Stimulated activated CD8-positive, alpha-beta memory T cell treated with anti-CD3 and anti-CD28 coated beads, Interleukin-4, amount 100 ng/mL, for 48 hours (primary cell): ENCODE data around the gene CD6.
"Not testable (repeated sequence)": the region's sequence is repeated elsewhere in the genome, so short reads cannot be mapped to it uniquely, and the experiment has no call there.

Experiments used
- DNase-seq: peaks from one replicate; pipeline ENCODE4 v3.0.0-alpha.2; 2020

Gene CD6

DNA sequence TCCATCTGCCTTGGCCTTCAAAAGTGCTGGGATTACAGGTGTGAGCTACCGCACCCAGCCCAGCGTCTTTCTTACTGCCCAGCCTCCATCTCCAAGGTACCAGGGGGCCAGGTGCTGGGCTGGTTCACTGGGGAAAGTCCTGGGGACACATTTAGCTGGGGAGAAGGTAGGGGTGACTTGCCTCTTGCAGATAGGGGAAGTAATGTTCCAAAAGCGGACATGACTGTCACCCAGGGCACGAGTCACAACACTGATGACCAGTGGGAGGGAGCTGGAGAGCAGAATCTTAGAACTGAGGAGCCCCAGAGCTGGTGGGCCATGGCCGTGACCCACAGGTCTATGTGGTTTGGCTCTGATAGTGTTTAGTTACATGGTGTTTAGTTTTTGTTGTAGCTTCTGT is 17.1 kb upstream of the CD6 start:
- DNase-seq, result no peak

DNA sequence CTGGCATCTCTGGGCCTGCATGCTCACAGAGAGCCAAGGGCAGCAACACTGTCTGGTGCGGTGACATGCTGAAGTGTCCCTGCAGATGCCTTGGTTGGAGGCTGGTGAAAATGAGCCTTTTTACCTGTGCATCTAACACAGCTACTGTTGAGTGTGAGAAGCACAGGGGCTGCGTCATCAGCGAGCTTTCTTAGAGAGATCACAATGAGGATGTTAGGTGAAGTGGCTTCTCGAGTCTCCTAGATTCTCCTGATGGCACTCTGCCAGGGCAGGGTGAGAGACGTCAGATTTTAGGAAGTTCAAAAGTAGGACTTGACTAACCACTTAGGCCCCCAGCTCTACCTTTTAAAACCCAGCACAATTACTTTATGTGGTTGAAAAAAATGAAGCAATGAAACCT is 15.9 kb upstream of the CD6 start:
- no peak for DNase-seq

DNA sequence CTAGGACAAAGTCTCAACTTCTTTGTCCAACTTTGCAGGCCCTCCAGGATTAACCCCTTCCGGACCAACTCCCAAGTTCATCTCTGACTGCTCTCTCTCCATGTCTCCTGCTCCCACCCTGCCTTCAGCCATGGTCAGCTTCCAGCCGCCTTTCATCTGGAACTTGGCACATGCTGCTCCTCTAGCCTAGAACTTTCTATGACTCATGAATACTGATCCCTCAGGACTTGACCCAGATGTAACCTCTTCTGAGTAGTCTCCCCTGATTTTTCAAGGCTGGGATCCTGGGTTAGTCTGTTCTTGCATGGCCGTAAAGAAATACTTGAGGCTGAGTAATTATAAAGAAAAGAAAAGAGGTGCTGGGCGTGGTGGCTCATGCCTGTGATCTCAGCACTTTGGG is 14.3 kb upstream of the CD6 start:
- no peak for DNase-seq

DNA sequence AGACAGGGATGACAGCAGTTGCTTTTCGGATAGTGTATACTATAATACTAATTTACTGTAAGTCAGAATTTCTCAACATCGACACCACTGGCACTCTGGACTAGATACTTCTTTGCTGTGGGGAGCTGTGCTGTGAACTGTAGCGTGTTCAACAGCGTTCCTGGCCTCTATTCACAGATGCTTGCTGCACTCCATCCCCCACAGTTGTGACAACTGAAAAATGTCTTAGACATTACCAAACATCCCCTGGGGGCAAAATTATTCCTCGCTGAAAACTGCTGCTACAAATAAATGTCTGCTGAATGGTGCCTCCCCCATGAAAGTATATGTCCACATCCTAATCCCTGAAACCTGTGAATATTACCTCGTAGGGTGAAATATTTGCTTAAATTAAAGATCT is 12.0 kb upstream of the CD6 start:
- no peak for DNase-seq

DNA sequence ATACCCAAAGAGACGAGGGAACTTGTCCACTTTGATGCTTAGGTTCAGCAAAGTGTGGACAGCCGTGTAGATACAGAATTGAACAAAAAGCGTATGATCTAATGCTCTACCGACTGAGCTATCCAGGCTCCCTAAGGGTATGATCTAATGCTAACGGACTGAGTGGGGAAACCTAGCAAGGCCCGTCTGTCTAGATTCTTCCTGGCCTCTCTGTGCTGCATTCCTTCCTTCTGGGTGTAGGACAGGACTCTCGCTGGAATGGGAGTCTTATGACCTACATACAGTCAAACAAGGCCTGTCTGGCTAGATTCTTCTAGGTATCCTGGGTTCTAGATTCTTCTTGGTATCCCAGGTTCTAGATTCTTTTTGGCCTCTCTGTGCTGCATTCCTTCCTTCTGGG is 11.1 kb upstream of the CD6 start:
- DNase-seq, result no peak

DNA sequence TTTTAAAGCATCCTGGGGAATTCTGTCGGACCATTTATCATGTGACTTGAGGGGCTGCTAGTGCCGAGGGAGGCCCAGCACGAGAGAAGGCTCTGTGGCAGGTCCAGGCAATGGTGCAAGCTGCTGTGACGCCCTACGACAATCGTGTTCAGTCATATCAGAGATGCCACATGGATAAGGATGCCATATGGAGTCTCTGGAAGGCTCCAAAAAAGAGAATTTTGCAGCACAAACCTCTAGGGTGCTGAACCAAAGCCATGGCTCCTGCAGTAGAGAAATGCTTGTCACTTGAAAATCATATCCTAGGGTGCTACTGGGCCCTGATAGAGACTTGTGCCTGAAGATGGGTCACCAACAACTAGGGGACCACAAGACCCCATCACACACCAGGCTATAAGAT is 6.7 kb upstream of the CD6 start:
- no peak for DNase-seq

DNA sequence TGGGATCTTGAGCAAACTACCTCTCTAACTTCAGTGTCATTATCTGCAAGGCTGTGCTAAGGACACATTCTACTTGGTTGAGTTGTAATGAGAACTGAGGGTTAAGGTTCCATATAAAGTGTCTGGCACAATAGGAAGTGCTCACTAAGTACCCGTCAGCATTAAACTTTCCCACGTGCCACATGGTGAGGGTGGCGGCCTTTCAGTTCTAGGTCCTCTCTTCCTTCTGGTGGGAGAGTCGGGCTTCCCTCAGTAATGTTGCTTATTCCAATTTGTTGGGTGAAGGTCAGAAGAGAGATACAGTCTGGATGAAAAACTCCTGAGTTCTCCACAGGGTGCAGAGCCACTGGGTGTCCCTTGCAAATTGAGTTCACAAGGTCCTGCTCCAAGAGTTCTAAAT is 4.6 kb upstream of the CD6 start:
- no peak for DNase-seq

DNA sequence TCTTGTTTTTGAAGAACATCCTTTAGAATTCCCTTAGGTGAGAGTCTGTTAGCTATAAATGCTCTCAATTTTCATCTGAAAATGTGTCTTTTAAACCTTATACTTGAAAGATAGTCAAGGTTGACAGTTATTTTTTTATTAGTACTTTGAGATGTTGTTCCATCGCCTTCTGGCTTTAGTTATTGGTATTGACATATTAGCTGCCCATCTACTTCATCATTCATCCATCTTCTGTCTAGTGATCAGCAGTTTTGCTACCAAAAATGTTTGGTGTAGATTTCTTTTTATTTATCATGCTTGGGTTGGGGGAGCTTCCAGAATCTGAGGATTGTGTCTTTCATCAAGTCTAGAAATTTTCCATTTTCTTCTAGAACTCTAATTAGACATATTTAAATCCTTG is 3.3 kb upstream of the CD6 start:
- DNase-seq, result no peak

DNA sequence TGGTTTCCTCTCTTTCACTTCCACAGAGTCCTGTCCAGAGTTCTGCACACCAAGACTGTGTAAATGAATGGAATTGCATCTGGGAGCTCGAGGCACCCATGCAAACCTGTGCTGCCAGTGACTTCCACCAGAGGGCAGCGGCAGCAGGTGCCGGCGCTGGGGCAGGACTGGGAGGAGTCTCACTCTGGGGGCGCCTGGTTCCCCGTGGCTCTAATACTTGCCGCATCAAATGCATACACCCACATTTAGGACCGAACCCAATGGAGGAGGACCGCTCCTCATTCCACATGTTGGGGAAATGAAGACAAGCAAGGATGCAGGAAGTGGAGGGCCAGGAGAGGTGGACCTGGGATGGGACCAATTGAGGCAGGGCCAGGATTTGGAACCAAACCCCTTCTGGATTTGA is 1.1 kb upstream of the CD6 start:
- DNase-seq, result peak; percentile 89

DNA sequence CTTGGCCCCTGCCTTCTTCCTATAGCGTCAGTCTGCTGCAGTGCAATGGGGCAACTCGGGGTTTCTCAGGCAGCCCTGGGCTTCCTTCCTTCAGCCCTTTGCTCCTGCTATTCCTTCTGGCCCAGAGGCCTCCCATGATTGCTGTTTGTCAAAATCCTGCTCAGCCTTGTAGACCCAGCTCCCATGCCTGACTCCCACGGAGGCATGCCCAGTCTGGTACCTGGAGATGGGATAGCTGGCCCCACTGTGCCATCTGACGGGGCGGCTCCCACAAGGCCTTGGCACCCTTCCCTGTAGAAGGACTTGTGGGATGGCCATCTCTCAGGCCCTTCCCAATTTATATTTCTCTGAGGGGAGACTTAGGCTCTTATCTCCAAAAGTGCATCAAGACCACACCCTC is 590 bp upstream of the CD6 start:
- DNase-seq, result no peak

DNA sequence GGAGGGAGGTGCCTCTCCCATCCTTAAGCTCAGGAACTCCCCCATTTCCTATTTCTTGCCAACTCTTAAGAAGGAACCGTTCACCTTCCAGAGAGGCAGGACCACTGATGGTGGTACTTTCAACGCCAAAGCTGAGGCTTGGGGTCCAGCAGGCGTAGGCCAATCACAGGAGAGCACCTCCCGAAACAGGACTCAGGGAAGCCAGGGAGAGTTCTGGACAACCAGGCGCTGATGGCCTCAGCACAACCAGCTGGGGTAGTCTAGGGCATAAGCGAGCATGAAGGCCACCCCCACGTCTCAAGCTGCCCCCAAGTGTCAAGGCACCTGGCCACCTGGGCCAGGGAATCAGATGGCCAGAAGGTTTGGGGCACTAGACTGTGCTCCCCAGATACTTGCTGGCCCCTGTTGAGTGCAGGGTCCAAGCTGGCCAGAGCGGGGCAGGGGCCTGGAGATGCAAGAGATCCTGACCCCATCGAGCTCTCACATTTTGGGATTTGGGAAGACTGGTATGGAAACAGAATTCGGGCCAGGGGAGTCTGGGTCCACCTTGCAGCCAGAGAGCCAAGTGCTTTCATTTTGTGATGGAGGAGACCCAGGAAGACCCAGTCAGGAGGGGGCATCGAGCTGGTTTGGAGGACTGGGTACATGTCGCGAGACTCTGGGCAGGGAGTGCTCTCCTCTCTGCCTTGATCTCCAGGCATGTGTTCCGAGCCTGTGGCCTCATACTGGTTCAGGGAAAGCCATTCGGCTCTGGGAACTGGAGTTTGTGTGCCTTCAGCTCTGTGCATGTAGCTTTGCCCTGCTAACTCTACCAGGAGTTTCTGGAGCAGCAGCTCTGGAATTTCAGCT is 926 bp downstream of the CD6 start:
- DNase-seq, result no peak

DNA sequence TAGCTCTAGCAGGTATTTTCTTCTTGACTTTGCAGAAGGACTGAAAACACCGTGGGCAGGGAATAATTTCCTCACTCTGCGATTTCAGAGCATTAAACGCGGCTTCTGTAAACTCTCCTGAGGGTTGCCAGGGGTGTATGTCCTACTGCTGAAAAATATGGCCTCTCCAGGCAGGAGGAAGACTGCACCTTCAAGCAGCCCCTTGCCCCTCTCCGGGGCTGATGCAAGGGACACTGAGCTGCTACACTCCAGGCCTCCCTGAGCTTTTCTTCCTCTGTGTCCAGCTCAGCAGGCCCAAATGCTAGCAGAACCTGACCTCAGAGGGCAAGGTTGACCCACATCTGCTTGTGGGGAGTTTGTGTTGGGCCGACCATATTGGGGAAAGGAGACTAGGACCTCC is 2.2 kb downstream of the CD6 start:
- no peak for DNase-seq

DNA sequence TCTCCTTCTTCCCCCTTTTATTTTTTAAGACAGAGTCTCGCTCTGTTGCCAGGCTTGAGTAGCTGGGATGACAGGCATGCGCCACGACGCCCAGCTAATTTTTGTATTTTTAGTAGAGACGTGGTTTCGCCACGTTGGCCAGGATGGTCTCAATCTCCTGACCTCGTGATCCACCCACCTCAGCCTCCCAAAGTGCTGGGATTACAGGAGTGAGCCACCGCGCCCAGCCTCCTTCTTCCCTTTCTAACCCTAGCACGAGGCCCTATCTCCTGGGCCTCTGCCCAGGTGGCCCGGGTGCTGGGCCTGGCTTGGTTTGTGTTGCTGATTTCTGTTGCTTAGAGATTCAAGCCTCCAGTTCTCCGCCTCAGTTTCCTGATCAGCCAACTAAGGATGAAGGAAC is 2.8 kb downstream of the CD6 start:
- not testable (repeated sequence) for DNase-seq

DNA sequence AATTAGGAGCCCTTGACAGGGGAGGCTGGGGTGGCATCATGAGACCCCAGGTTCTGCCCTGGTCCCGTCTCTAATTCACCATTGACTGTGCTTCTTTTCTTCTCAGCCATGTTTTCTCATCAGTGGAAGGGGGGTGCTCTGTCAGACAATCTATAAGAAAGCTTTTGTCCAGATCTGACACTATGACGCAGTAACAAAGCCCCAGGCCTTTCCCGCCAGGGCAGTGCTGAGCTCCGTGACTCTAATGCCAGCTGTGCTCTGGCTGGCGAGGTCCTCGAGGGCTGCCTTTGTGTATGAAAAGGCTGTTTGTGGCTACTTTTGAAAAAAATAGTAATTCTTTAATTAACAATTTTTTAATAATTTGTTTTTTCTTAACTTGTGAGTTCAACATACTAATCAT is 3.2 kb downstream of the CD6 start:
- no peak for DNase-seq

DNA sequence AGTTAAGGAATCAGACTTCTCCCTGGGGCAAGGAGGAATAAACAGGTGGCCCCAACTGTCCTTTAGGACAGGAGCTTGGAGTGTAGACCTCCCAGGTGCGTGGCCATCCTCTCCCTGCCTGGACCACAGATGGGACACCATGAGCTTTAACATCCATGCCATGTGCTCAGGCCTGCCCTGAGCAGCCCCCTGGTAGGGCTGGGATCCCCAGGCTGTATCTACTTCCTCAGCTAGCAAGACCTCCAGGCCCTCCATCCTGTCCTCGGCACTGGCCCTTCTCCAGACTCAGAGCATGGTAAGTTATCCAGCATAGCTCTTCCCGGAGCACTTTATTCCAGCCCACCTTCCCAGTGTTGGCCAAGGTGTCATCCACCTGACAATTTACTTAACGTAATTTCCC is 5.7 kb downstream of the CD6 start:
- DNase-seq, result no peak

DNA sequence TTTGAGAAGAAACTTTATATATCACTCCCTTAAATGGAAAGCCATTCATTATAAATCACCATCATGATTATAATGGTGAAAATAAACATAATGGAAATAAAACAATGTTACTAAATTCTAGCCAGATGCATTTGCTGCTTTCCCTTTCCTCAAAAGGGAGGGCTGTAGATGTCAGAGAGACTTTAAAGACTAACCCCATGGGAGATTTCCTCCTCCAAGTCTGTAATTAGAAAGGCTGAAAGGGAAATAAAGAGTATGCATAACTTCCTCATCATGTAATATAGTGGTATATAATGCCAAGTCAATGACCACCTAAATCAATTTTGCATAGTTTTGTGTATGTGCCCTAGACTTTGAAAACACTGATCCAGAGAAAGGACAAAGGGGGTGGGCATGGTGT is 6.4 kb downstream of the CD6 start:
- no peak for DNase-seq

DNA sequence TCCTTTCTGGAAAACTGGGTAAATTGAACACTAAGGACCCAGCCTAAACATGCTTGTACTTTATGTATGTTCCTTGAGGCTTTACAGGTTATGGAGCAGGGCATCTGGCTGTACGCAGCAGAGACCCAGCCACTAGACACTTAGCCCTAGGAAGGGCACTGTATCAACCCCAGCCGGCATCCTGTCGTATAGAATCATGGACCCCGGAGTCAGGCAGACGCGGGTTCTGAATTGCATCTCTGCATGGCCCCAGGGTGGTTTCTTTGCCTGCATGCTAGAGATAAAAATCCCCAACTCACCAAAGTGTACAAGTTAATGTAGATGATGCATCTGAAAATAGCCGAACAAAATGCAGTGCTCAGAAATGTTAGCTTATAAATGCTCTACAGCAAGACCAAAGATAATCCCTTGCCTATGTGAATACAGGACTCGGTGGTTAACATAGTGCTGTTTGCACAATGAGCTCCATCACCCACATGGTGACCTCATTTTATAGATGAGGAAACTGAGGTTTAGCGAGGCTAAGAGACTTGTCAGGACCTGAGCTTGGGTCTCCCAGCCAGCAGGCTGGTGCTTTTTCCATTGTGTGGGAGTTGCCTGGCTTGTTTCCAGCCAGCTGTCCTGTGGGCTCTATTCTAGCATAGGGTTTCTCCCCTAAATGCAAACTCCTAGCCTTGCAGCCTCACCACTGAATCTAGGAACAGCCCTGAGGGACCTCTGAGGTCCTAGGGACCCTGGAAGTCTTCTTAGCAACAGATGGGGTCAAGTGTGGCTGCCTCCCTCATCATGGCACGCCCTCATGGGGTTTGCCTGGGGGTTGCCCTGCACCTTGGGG is 7.3 kb downstream of the CD6 start:
- DNase-seq, result peak; percentile 89

DNA sequence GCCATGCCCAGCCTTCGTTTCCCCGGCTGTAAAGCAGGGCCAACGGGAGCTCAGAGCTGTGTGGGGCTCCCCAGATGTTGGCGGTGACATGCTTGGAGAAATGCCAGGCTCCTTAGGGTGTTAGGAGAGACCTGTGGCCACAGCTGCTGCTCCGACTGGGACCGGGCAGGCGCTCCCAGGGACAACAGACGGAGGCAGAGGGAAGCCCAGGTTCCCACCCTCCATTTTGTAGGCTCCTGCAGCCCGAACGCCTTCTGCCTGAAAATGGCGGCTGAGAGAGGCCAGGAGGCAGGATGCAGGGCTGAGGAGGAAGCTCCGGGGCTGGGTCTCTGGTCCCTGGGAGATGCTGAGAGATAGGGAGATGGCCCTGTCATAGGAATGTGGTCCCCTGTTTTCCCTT is 10.0 kb downstream of the CD6 start:
- DNase-seq, result no peak

DNA sequence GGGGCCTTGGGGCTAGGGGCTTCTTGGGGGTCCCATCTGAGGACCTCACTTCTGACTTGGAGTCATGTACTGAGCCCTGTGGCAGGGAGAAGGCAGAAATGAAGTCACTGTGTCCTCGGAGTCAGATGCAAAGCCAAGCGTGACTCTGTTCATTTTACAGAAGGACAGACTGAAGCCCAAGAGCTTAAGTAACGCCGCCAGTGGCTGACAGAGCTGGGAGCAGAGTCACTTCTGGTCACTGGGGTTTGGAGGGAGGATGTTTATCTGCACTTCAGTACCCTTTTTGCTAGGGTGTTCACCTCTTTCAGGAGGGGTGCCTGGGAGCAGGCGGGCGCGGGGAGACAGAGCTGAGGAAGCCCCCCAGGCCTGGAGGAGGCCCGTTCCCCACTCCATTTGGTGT is 10.7 kb downstream of the CD6 start:
- DNase-seq, result peak; percentile 64

DNA sequence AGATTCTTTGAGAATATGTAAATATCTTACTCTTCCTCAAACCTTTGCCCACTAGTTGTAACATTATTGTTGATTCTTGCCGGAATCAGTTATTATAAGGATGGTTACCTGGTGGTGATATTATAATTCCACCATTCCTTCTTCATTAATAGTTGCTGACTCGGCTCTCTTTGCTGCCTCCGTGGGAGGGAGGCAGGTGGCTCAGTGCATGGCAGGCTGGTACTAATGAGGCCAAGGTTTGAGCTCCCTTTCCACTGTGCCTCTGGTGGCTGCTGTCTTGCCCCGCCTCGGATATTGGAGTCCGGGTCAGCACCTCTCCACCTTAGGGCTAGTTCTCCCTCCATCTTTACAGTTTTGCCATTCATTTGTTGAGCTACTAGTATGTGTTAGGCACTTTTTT is 12.7 kb downstream of the CD6 start:
- DNase-seq, result no peak

DNA sequence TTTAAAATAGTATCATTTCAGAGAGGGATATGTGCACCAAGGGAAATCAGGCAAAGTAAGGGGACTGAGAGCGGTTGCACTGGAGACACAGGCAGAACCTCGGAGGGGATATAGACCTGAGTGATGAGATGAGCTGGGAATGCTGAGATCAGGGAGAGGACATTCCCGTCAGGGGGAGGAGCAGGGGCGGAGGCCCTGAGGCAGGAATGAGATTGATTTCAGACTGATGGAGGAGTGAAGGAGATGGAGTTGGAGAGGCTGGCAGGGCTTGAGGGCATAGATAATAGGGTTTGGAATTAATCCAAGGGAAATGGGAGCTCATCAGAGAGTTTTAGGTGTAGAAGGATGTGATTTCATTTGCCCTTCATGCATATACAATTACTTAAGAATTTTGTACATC is 13.2 kb downstream of the CD6 start:
- no peak for DNase-seq

DNA sequence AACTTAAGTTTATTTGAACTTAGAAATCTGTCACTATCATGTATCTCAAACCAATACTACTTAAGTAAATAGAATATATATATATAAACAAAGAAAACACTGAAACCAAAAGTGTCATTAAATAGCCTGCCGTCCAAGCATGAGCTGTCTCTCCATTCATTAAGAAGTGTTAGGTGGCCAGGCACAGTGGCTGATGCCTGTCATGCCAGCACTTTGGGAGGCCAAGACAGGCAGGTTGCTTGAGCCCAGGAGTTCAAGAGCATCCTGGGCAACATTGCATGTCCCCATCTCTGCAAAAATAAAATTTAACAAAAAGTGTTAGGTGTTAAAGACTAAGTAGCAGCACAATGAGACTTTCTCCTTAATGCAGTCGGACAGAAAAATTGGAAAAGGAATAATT is 14.0 kb downstream of the CD6 start:
- peak; percentile 48 for DNase-seq

DNA sequence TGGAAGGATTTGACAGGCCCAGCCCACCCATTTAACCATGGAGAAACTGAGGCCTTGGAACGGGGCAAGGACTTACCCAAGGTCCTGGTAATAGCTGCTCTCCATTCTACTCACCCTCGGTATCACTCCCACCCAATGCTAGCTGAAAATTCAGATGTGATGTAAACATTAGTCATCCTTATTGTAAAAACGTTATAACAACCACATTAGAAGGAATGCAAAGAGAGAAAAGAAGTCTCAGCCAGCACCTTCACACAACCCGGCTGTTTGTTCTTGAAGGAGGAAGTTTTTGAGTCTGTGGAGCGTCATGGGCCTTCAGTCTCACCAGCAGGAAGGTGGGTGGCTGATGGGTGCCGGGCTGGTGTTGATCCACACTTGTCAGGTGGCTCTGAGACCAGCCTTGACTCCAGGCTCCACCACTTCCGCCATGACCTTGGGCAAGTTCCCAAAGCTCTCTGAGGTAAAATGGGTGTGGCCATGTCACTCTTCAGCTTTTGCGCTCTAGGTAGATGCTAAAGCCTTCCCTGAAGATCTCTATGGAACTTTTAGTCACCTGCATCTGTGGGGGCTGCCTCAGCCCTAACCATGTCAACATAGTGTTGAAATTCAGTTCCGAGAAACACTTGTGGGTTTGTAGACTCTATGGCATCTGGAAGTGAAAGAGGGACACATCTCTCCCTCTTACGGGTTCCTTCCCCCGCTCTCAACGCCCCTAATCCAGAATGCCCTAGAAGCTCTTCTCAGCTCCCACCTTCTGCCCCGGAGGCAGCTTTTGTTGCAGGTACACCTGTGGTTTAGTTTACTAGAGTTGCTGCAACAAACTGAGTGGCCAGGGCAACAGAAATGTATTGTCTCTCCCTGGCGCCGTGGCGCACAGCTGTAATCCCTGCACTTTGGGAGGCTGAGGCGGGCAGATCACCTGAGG is 14.8 kb downstream of the CD6 start:
- DNase-seq, result peak; percentile 90
